Astrocyte (in vitro differentiated cells and primary cell): Measurements from ENCODE around the gene NRN1L. TPM values are rescaled to one million over a fixed set of nuclear protein-coding genes. Genes with fewer than 3 reads are reported as not detected.

Source experiments
- DNase-seq: peaks from one replicate; pipeline ENCODE4 v3.0.0-alpha.2; 2010; ENCODE audit warnings: low read depth
- FAIRE-seq: peaks from 2 replicates; lab custom pipeline; 2011; peaks lifted over from hg19 to GRCh38; lab: Jason Lieb, UNC
- H2AFZ ChIP-seq: 2 replicates; pipeline ENCODE4 v1.6.0; 2012; ENCODE audit warnings: low read depth, low read length, inconsistent platforms
- H3K27ac ChIP-seq: 2 replicates; pipeline ENCODE4 v1.5.1; 2011; ENCODE audit warnings: low read depth, low read length, inconsistent platforms
- H3K27me3 ChIP-seq: 2 replicates; pipeline ENCODE4 v1.6.0; 2011; ENCODE audit warnings: low read length, inconsistent platforms; ENCODE audit not compliant: insufficient read depth
- H3K36me3 ChIP-seq: 2 replicates; pipeline ENCODE4 v1.5.1; 2011; ENCODE audit warnings: low read length, inconsistent platforms; ENCODE audit not compliant: insufficient read depth
- H3K4me1 ChIP-seq: 2 replicates; pipeline ENCODE4 v1.5.1; 2011; ENCODE audit warnings: low read length, inconsistent platforms; ENCODE audit not compliant: insufficient read depth
- H3K4me2 ChIP-seq: 2 replicates; pipeline ENCODE4 v1.6.0; 2012; ENCODE audit warnings: low read length, inconsistent platforms
- H3K4me3 ChIP-seq: 2 replicates; pipeline ENCODE4 v1.5.1; 2011; ENCODE audit warnings: low read depth, mild to moderate bottlenecking, low read length, inconsistent platforms; ENCODE audit not compliant: insufficient read depth
- H3K79me2 ChIP-seq: 2 replicates; pipeline ENCODE4 v1.6.0; 2012; ENCODE audit warnings: mild to moderate bottlenecking, low read length, inconsistent platforms; ENCODE audit not compliant: insufficient read depth
- H3K9ac ChIP-seq: 2 replicates; pipeline ENCODE4 v1.6.0; 2012; ENCODE audit warnings: mild to moderate bottlenecking, low read length, inconsistent platforms
- H3K9me3 ChIP-seq: 2 replicates; pipeline ENCODE4 v1.5.1; 2012; ENCODE audit warnings: low read depth, mild to moderate bottlenecking, low read length, inconsistent platforms; ENCODE audit not compliant: insufficient read depth
- H4K20me1 ChIP-seq: 2 replicates; pipeline ENCODE4 v1.6.0; 2012; ENCODE audit warnings: low read length, inconsistent platforms; ENCODE audit not compliant: insufficient read depth
- H3K27ac Mint-ChIP-seq: one replicate; pipeline ENCODE4 v1.8.0; 2021; ENCODE audit warnings: mild to moderate bottlenecking, mixed read lengths; ENCODE audit not compliant: unreplicated experiment
- H3K27me3 Mint-ChIP-seq: one replicate; pipeline ENCODE4 v1.8.0; 2021; ENCODE audit warnings: low read depth, mixed read lengths; ENCODE audit not compliant: unreplicated experiment
- H3K36me3 Mint-ChIP-seq: one replicate; pipeline ENCODE4 v1.8.0; 2021; ENCODE audit warnings: low read depth, mixed read lengths; ENCODE audit not compliant: unreplicated experiment
- H3K4me1 Mint-ChIP-seq: one replicate; pipeline ENCODE4 v1.8.0; 2021; ENCODE audit warnings: low read depth, mixed read lengths; ENCODE audit not compliant: unreplicated experiment
- H3K4me3 Mint-ChIP-seq: one replicate; pipeline ENCODE4 v1.8.0; 2021; ENCODE audit warnings: mild to moderate bottlenecking, moderate library complexity, mixed read lengths; ENCODE audit not compliant: unreplicated experiment
- H3K9me3 Mint-ChIP-seq: one replicate; pipeline ENCODE4 v1.8.0; 2021; ENCODE audit warnings: mild to moderate bottlenecking, mixed read lengths; ENCODE audit not compliant: unreplicated experiment
- CTCF ChIP-seq: IDR thresholded peaks from 2 replicates; pipeline ENCODE4 v1.5.1; 2011; ENCODE audit warnings: low read depth, mild to moderate bottlenecking, inconsistent platforms, low read length, moderate library complexity; ENCODE audit not compliant: insufficient read depth
- EZH2 ChIP-seq: IDR thresholded peaks from 2 replicates; pipeline ENCODE4 v1.6.1; 2012; ENCODE audit warnings: mild to moderate bottlenecking, low read length, inconsistent platforms; ENCODE audit not compliant: insufficient read depth
- total RNA-seq: library from RNA; stranded (reverse); gene quantifications from 2 replicates; pipeline ENCODE4 v1.2.1, GENCODE V29; 2021

The NRN1L gene
- total RNA-seq, 1 donor from 2014 or later: 0.82 TPM

GRCh38 chr16:67928561-67929364 lies 44.1 kb downstream of the NRN1L start:
- H3K4me2 ChIP-seq: no peak overlapping the region
- H3K79me2 ChIP-seq: peaks cover 3% of the 10 kb centered on the region
- peaks cover 20% of the 10 kb centered on the region for H3K36me3 Mint-ChIP-seq
- H3K9me3 Mint-ChIP-seq: no peaks in the 10 kb centered on the region
- DNase-seq: no peak
- no peak overlapping the region for H3K4me3 Mint-ChIP-seq
- no peaks in the 10 kb centered on the region for H3K9me3 ChIP-seq
- H3K4me3 ChIP-seq: no peak overlapping the region
- TF ChIP-seq EZH2 (no peak), CTCF (peak; percentile 63)
- H3K27ac Mint-ChIP-seq: no peak overlapping the region
- no peaks in the 10 kb centered on the region for H3K4me1 Mint-ChIP-seq
- no peak for FAIRE-seq
- no peak overlapping the region for H3K9ac ChIP-seq
- H3K27me3 ChIP-seq: no peaks in the 10 kb centered on the region
- H3K27ac ChIP-seq: no peak overlapping the region
- H3K27me3 Mint-ChIP-seq: no peaks in the 10 kb centered on the region
- no peak overlapping the region for H2AFZ ChIP-seq
- peaks cover 3% of the 10 kb centered on the region for H3K36me3 ChIP-seq
- no peaks in the 10 kb centered on the region for H3K4me1 ChIP-seq
- H4K20me1 ChIP-seq: peaks cover 49% of the 10 kb centered on the region

GRCh38 chr16:67930191-67930590 lies 45.5 kb downstream of the NRN1L start:
- Histone ChIP-seq H3K27ac (no peak overlapping the region), H3K4me3 (no peak overlapping the region), H3K4me1 (peaks cover 11% of the 10 kb centered on the region), H3K79me2 (peaks cover 3% of the 10 kb centered on the region), H2AFZ (no peak overlapping the region), H3K4me2 (no peak overlapping the region), H3K36me3 (peaks cover 3% of the 10 kb centered on the region), H3K27me3 (no peaks in the 10 kb centered on the region), H4K20me1 (peaks cover 45% of the 10 kb centered on the region), H3K9ac (no peak overlapping the region), H3K9me3 (no peaks in the 10 kb centered on the region)
- H3K27me3 Mint-ChIP-seq: no peaks in the 10 kb centered on the region
- H3K9me3 Mint-ChIP-seq: no peaks in the 10 kb centered on the region
- H3K36me3 Mint-ChIP-seq: peaks cover 22% of the 10 kb centered on the region
- TF ChIP-seq EZH2 (no peak), CTCF (no peak)
- peaks cover 6% of the 10 kb centered on the region for H3K4me1 Mint-ChIP-seq
- FAIRE-seq: no peak
- H3K4me3 Mint-ChIP-seq: no peak overlapping the region
- DNase-seq: no peak
- no peak overlapping the region for H3K27ac Mint-ChIP-seq

GRCh38 chr16:67930678-67931211 lies 46.1 kb downstream of the NRN1L start:
- TF ChIP-seq CTCF (no peak), EZH2 (no peak)
- H3K4me3 ChIP-seq: no peak overlapping the region
- no peaks in the 10 kb centered on the region for H3K27me3 ChIP-seq
- no peaks in the 10 kb centered on the region for H3K79me2 ChIP-seq
- H2AFZ ChIP-seq: no peak overlapping the region
- H3K27ac ChIP-seq: no peak overlapping the region
- no peaks in the 10 kb centered on the region for H3K9me3 ChIP-seq
- no peak for DNase-seq
- H3K9me3 Mint-ChIP-seq: no peaks in the 10 kb centered on the region
- H3K27ac Mint-ChIP-seq: no peak overlapping the region
- H3K27me3 Mint-ChIP-seq: no peaks in the 10 kb centered on the region
- peaks cover 3% of the 10 kb centered on the region for H3K36me3 ChIP-seq
- peaks cover 41% of the 10 kb centered on the region for H4K20me1 ChIP-seq
- peaks cover 9% of the 10 kb centered on the region for H3K4me1 Mint-ChIP-seq
- H3K4me3 Mint-ChIP-seq: no peak overlapping the region
- H3K9ac ChIP-seq: no peak overlapping the region
- peaks cover 14% of the 10 kb centered on the region for H3K4me1 ChIP-seq
- H3K36me3 Mint-ChIP-seq: peaks cover 22% of the 10 kb centered on the region
- H3K4me2 ChIP-seq: no peak overlapping the region
- no peak for FAIRE-seq
